HL-60 (cell line): ENCODE data around the gene TPRN.

ENCODE experiments used
- DNase-seq, 2 experiments: peaks; one replicate each; pipeline ENCODE4 v3.0.0-alpha.2; 2010 to 2020; ENCODE audit warnings: low read depth in 1 of 2, low spot score in 1 of 2
- H3K27ac ChIP-seq: fragments of 250-450 bp; sonication (Bioruptor Pico); replicated peaks from 2 replicates; pipeline ENCODE4 v1.5.1; 2020; ENCODE audit warnings: mild to moderate bottlenecking, moderate library complexity
- H3K27me3 ChIP-seq: fragments of 250-450 bp; sonication (Bioruptor Pico); 2 replicates; pipeline ENCODE4 v1.5.1; 2021; ENCODE audit warnings: mild to moderate bottlenecking, moderate library complexity; ENCODE audit not compliant: insufficient read depth, poor library complexity, severe bottlenecking
- H3K4me3 ChIP-seq: replicated peaks from 2 replicates; pipeline ENCODE4 v1.5.1; 2011; ENCODE audit warnings: mild to moderate bottlenecking, control low read depth, low read length; ENCODE audit not compliant: insufficient read depth
- GABPA ChIP-seq: IDR thresholded peaks from 2 replicates; pipeline ENCODE4 v1.6.1; 2012; ENCODE audit warnings: low read depth
- POLR2AphosphoS5 ChIP-seq: IDR thresholded peaks from 2 replicates; pipeline ENCODE4 v1.6.1; 2012; ENCODE audit warnings: low read depth
- SPI1 ChIP-seq: IDR thresholded peaks from 2 replicates; pipeline ENCODE4 v1.6.1; 2012; ENCODE audit warnings: low read depth, mild to moderate bottlenecking, borderline replicate concordance
- TF ChIP-seq, protein P1 (sequence below): IDR thresholded peaks from 2 replicates; pipeline ENCODE4 v1.6.1; 2012; ENCODE audit warnings: low read depth; ENCODE audit not compliant: insufficient replicate concordance
- TF ChIP-seq, protein P2 (sequence below): IDR thresholded peaks from one replicate; pipeline ENCODE4 v1.5.1; 2011; ENCODE audit warnings: low read length, control low read depth, inconsistent platforms; ENCODE audit not compliant: insufficient read depth

Gene TPRN

DNA sequence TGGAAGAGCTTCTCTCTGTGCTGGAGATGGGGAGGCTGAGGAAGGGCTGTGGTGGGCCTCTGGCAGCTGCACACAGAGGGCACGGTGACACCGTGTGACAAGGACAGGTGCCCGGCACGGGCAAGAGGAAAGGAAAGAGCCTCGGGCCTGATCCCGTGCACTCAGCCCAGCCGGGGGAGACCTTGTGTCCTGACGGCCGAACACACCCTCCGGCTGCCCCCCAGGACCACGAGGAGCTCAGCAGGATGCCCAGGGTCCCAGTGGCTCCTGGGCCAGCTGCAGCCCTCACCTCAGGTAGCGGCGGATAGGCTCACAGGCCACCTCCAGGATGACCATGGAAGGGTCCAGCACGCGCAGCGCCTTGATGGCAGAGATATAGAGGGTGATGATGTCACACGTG lies 17.7 kb downstream of the TPRN start:
- H3K27ac ChIP-seq: no peak overlapping the region
- H3K4me3 ChIP-seq: no peak overlapping the region
- H3K27me3 ChIP-seq: no peaks in the 10 kb centered on the region
- TF ChIP-seq, protein P1, sequence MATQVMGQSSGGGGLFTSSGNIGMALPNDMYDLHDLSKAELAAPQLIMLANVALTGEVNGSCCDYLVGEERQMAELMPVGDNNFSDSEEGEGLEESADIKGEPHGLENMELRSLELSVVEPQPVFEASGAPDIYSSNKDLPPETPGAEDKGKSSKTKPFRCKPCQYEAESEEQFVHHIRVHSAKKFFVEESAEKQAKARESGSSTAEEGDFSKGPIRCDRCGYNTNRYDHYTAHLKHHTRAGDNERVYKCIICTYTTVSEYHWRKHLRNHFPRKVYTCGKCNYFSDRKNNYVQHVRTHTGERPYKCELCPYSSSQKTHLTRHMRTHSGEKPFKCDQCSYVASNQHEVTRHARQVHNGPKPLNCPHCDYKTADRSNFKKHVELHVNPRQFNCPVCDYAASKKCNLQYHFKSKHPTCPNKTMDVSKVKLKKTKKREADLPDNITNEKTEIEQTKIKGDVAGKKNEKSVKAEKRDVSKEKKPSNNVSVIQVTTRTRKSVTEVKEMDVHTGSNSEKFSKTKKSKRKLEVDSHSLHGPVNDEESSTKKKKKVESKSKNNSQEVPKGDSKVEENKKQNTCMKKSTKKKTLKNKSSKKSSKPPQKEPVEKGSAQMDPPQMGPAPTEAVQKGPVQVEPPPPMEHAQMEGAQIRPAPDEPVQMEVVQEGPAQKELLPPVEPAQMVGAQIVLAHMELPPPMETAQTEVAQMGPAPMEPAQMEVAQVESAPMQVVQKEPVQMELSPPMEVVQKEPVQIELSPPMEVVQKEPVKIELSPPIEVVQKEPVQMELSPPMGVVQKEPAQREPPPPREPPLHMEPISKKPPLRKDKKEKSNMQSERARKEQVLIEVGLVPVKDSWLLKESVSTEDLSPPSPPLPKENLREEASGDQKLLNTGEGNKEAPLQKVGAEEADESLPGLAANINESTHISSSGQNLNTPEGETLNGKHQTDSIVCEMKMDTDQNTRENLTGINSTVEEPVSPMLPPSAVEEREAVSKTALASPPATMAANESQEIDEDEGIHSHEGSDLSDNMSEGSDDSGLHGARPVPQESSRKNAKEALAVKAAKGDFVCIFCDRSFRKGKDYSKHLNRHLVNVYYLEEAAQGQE: no peak
- no peak for TF ChIP-seq POLR2AphosphoS5
- TF ChIP-seq SPI1: no peak
- TF ChIP-seq, protein P2, sequence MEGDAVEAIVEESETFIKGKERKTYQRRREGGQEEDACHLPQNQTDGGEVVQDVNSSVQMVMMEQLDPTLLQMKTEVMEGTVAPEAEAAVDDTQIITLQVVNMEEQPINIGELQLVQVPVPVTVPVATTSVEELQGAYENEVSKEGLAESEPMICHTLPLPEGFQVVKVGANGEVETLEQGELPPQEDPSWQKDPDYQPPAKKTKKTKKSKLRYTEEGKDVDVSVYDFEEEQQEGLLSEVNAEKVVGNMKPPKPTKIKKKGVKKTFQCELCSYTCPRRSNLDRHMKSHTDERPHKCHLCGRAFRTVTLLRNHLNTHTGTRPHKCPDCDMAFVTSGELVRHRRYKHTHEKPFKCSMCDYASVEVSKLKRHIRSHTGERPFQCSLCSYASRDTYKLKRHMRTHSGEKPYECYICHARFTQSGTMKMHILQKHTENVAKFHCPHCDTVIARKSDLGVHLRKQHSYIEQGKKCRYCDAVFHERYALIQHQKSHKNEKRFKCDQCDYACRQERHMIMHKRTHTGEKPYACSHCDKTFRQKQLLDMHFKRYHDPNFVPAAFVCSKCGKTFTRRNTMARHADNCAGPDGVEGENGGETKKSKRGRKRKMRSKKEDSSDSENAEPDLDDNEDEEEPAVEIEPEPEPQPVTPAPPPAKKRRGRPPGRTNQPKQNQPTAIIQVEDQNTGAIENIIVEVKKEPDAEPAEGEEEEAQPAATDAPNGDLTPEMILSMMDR: no peak
- TF ChIP-seq GABPA: no peak
- DNase-seq: no peak

DNA sequence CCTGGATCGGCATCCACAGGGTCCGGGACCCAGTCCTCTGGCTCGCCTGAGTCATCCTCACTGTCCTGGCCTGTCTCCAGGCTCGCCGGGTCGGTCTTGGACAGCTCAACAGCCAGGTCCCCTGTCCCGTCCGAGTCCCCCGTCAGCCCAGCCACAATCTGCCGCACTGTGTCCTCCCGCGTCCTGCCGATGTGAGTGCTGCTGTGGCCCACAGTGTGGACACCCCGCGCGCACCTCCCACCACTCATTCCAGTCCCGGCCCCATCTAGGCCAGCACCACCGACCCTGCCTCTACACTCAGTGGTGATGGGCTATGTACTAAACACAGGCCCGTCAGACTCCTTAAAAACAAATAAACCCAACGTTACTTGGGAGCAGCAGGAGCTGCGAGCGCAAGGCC lies 18.9 kb downstream of the TPRN start:
- no peak for DNase-seq
- TF ChIP-seq, protein P2: no peak
- TF ChIP-seq SPI1 (no peak), POLR2AphosphoS5 (no peak), GABPA (no peak)
- TF ChIP-seq, protein P1: no peak
- Histone ChIP-seq H3K4me3 (no peak overlapping the region), H3K27me3 (no peaks in the 10 kb centered on the region), H3K27ac (no peak overlapping the region)

DNA sequence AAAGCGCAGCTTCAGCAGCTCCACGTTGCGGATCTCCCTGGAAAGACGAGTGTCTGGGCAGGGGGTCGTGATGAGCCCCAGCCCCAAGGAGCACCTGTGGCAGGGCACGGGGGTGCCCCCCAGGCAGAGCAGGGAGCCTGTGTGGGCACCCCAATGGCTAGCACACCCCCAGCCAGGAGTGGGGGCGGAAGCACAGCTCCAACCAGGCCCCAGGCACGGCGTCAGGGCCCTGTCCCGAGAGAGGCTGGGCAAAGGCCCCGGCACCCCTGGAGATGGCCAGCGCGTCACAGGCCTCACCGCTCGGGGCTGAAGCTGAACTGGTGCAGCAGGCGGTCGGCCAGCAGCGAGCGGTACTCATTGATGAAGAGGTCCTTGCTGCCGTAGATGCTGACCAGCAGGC lies 20.1 kb downstream of the TPRN start:
- H3K4me3 ChIP-seq: no peak overlapping the region

More for the DNA sequence above, 20.1 kb downstream of the TPRN start:
- no peak for DNase-seq
- Histone ChIP-seq H3K27ac (no peak overlapping the region), H3K27me3 (no peaks in the 10 kb centered on the region)
- TF ChIP-seq POLR2AphosphoS5 (no peak), GABPA (no peak), SPI1 (no peak)
- TF ChIP-seq, protein P2: no peak
- TF ChIP-seq, protein P1: no peak
